ENCODE results near the gene TTLL11.

TTLL11 gene

GRCh38 chr9:121776001-121776738 is 316.9 kb downstream of the TTLL11 start:
- no peak overlapping the region for H3K4me3 Mint-ChIP-seq
- H3K9me3 Mint-ChIP-seq = peaks cover 4% of the 10 kb centered on the region
- H3K27ac Mint-ChIP-seq = no peak overlapping the region
- ATAC-seq (no peak), DNase-seq (ENCODE audit: low spot score in 2 of 2) (no peak)
- no peaks in the 10 kb centered on the region for H3K36me3 Mint-ChIP-seq
- H3K4me1 Mint-ChIP-seq = no peaks in the 10 kb centered on the region

- no peaks in the 10 kb centered on the region for H3K4me1 Mint-ChIP-seq
- DNase-seq (ENCODE audit: low spot score in 2 of 2) (no peak), ATAC-seq (no peak)
- peaks cover 4% of the 10 kb centered on the region for H3K9me3 Mint-ChIP-seq
- no peak overlapping the region for H3K4me3 Mint-ChIP-seq
- H3K36me3 Mint-ChIP-seq = no peaks in the 10 kb centered on the region
- peak overlapping the region; percentile 10 for H3K27ac Mint-ChIP-seq
Observed at GRCh38 chr9:121774715-121775613, 318.1 kb downstream of the TTLL11 start.

GRCh38 chr9:121773954-121774714 is 319.0 kb downstream of the TTLL11 start:
- Mint-ChIP-seq H3K27ac (peak overlapping the region; percentile 45), H3K36me3 (no peaks in the 10 kb centered on the region), H3K9me3 (peaks cover 4% of the 10 kb centered on the region), H3K4me1 (no peaks in the 10 kb centered on the region), H3K4me3 (no peak overlapping the region)
- DNase-seq (ENCODE audit: low spot score in 2 of 2) (no peak), ATAC-seq (no peak)

DNA sequence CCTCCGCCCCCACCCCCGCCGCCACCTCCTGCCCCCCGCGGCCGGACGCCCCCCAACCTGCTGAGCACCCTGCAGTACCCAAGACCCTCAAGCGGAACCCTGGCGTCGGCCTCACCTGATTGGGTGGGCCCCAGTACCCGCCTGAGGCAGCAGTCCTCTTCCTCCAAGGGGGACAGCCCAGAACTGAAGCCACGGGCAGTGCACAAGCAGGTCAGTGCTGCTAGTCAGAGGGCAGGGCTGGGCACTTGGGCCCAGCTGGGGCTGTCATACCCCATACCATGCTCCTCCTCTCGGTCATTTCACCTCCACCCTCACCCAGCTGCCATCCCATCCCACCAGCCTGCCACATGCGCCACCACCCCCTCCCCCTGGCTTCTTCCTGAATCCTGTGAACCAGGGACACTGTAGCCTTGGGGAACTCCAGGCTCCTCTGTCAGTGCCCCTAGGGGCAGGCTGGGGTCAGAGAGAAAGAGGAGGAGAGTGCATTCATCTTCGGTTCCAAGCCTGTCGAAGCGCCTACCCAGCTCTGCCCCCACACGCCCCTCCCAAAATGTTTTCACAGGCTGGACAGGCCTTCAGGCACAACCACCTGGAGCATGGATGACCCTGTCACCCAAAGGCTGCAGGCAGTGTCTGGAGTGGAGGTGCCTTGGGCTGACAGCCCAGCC is 319.7 kb downstream of the TTLL11 start:
- Mint-ChIP-seq H3K4me3 (no peak overlapping the region), H3K27ac (peak overlapping the region; percentile 45), H3K36me3 (no peaks in the 10 kb centered on the region), H3K9me3 (no peaks in the 10 kb centered on the region), H3K4me1 (no peaks in the 10 kb centered on the region)
- DNase-seq (ENCODE audit: low spot score in 2 of 2) (no peak), ATAC-seq (no peak)

- no peak for ATAC-seq
- DNase-seq (ENCODE audit: low spot score in 2 of 2) = no peak
- no peaks in the 10 kb centered on the region for H3K4me1 Mint-ChIP-seq
Observed at GRCh38 chr9:121772600-121773285, 320.4 kb downstream of the TTLL11 start.

More at GRCh38 chr9:121772600-121773285, 320.4 kb downstream of the TTLL11 start:
- no peak overlapping the region for H3K27ac Mint-ChIP-seq
- no peak overlapping the region for H3K4me3 Mint-ChIP-seq
- no peaks in the 10 kb centered on the region for H3K9me3 Mint-ChIP-seq
- H3K36me3 Mint-ChIP-seq = no peaks in the 10 kb centered on the region

Measured in stimulated activated effector memory CD8-positive, alpha-beta T cell treated with anti-CD3 and anti-CD28 coated beads, Interleukin-12 subunit alpha, Interleukin-12 subunit beta, amount 100 ng/mL, for 72 hours (primary cell).